ENCODE results near the gene TAS2R41.

GRCh38 chr7:143518941-143519340 lies 41.3 kb downstream of the TAS2R41 start:
- TF ChIP-seq TCF7L2 (IDR thresholded peaks at IDR 0.05; ENCODE audit: borderline replicate concordance, low read depth, low read length), result no peak
- no peak for TF ChIP-seq ZNF274 (IDR thresholded peaks at IDR 0.05; ENCODE audit: low read length)
- TF ChIP-seq ZNF274 (tag by site-specific recombination; IDR thresholded peaks at IDR 0.05; ENCODE audit: borderline replicate concordance), result no peak
- TF ChIP-seq CTCF (tag by site-specific recombination; IDR thresholded peaks at IDR 0.05), result no peak
- no peak for TF ChIP-seq ZNF341 (tag by site-specific recombination; IDR thresholded peaks at IDR 0.05; ENCODE audit: low read depth)
- TF ChIP-seq MYNN (tag by site-specific recombination; IDR thresholded peaks at IDR 0.05; ENCODE audit: borderline replicate concordance), result no peak
- TF ChIP-seq PRDM10 (tag by site-specific recombination; IDR thresholded peaks at IDR 0.05), result no peak
- no peak for TF ChIP-seq ZNF394 (tag by site-specific recombination; IDR thresholded peaks at IDR 0.05; ENCODE audit: borderline replicate concordance)
- TF ChIP-seq SETDB1 (IDR thresholded peaks at IDR 0.05; ENCODE audit: insufficient read length, low read length), result no peak
- no peak for TF ChIP-seq ZSCAN5A (tag by site-specific recombination; IDR thresholded peaks at IDR 0.05)
- no peak for TF ChIP-seq ZNF184 (tag by site-specific recombination; IDR thresholded peaks at IDR 0.05)
- no peak for TF ChIP-seq BCL11A (tag by site-specific recombination; IDR thresholded peaks at IDR 0.05; ENCODE audit: low read depth)
- no peak for TF ChIP-seq ZNF510 (tag by site-specific recombination; IDR thresholded peaks at IDR 0.05; ENCODE audit: insufficient replicate concordance)
- no peak for TF ChIP-seq ZNF324 (tag by site-specific recombination; IDR thresholded peaks at IDR 0.05)
- TF ChIP-seq REST (tag by site-specific recombination; IDR thresholded peaks at IDR 0.05), result no peak
